Mesothelial cell of epicardium (in vitro differentiated cells): ENCODE results near the gene CABP1. TPM values are rescaled to one million over a fixed set of nuclear protein-coding genes. Genes with fewer than 3 reads are reported as not detected.

Experiments used
- DNase-seq, 2 experiments: peaks; one replicate each; pipeline ENCODE4 v3.0.0; 2021; ENCODE audit warnings: low spot score in 2 of 2; ENCODE audit not compliant: unreplicated experiment in 2 of 2
- H3K27ac Mint-ChIP-seq: 2 replicates; pipeline ENCODE4 v1.8.0; 2021; ENCODE audit warnings: mixed read lengths
- H3K27me3 Mint-ChIP-seq: 2 replicates; pipeline ENCODE4 v1.8.0; 2021; ENCODE audit warnings: low read depth, mixed read lengths
- H3K36me3 Mint-ChIP-seq: 2 replicates; pipeline ENCODE4 v1.8.0; 2021; ENCODE audit warnings: mixed read lengths
- H3K4me1 Mint-ChIP-seq: 2 replicates; pipeline ENCODE4 v1.8.0; 2021; ENCODE audit warnings: mixed read lengths
- H3K4me3 Mint-ChIP-seq: 2 replicates; pipeline ENCODE4 v1.8.0; 2021; ENCODE audit warnings: mild to moderate bottlenecking, moderate library complexity, mixed read lengths
- H3K9me3 Mint-ChIP-seq: 2 replicates; pipeline ENCODE4 v1.8.0; 2021; ENCODE audit warnings: mixed read lengths
- total RNA-seq: library from RNA; stranded (reverse); gene quantifications from 3 replicates; pipeline ENCODE4 v1.2.1, GENCODE V29; 2021
- TF ChIP-seq, protein P1 (sequence below): fragments of 200-600 bp; sonication (generic); IDR thresholded peaks from one replicate; pipeline ENCODE4 v1.5.0; 2021; ENCODE audit warnings: antibody characterized with exemption; ENCODE audit not compliant: unreplicated experiment

The CABP1 gene
- total RNA-seq, 1 donor from 2014 or later = 1.1 TPM

GRCh38 chr12:120706029-120706428, 65.6 kb downstream of the CABP1 start:
- Mint-ChIP-seq H3K27ac (no peak overlapping the region), H3K9me3 (no peaks in the 10 kb centered on the region), H3K27me3 (no peaks in the 10 kb centered on the region), H3K4me1 (peaks cover 7% of the 10 kb centered on the region), H3K4me3 (no peak overlapping the region), H3K36me3 (peaks cover 6% of the 10 kb centered on the region)
- no peak for DNase-seq
- TF ChIP-seq, protein P1, sequence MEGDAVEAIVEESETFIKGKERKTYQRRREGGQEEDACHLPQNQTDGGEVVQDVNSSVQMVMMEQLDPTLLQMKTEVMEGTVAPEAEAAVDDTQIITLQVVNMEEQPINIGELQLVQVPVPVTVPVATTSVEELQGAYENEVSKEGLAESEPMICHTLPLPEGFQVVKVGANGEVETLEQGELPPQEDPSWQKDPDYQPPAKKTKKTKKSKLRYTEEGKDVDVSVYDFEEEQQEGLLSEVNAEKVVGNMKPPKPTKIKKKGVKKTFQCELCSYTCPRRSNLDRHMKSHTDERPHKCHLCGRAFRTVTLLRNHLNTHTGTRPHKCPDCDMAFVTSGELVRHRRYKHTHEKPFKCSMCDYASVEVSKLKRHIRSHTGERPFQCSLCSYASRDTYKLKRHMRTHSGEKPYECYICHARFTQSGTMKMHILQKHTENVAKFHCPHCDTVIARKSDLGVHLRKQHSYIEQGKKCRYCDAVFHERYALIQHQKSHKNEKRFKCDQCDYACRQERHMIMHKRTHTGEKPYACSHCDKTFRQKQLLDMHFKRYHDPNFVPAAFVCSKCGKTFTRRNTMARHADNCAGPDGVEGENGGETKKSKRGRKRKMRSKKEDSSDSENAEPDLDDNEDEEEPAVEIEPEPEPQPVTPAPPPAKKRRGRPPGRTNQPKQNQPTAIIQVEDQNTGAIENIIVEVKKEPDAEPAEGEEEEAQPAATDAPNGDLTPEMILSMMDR = no peak

DNA sequence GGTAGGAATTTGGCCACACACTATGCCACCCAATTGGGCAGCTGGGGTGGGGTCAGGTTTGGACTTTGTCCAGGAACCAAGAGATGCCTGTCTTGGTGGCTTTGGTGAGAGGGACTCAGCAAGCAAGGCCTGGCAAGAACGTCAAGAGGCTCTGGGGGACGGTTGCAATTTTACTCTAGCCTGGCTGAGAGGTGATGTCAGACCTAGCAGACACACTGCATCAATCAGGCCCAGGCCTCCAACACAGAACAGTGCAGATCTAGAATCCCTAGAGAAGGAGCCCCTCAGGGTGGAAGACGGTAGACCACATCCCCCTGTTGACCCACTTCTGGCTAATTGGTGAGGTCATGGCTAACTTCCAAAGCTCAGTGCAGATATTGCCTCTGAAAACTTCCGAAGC, 68.2 kb downstream of the CABP1 start:
- DNase-seq = no peak
- peaks cover 28% of the 10 kb centered on the region for H3K4me1 Mint-ChIP-seq
- no peak overlapping the region for H3K27ac Mint-ChIP-seq
- H3K36me3 Mint-ChIP-seq = peaks cover 1% of the 10 kb centered on the region
- TF ChIP-seq, protein P1 = no peak
- H3K27me3 Mint-ChIP-seq = no peaks in the 10 kb centered on the region
- no peak overlapping the region for H3K4me3 Mint-ChIP-seq
- no peaks in the 10 kb centered on the region for H3K9me3 Mint-ChIP-seq

DNA sequence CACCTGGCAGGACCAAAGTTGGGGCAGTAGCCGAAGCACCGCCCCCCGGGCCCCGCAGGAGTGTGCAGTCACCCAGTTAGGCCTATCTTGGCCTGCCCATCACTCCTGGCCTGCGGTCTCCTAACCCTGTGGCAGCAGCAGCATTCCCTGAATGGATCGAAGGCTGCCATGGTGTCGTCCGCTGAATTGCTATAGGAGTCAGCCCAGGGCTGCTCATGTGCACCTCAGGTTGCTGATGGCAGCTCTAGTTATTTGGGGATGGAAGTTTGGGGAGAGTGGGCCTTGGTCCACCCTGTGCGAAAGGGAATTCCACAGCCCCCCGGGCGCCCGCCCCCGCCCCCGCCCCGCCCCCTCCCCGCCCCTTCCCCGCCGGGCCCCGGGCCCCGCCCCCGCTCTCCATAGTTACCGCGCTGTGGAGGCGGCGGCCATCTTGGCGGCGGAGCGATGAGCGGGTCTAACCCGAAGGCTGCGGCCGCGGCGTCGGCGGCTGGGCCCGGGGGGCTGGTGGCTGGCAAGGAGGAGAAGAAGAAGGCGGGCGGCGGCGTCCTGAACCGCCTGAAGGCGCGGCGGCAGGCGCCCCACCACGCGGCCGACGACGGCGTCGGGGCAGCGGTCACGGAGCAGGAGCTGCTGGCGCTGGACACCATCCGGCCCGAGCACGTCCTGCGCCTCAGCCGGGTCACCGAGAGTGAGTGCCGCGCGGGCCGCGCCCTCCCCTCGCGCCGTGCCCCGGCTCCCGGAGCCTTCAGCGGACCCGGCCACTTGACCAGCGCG, 69.8 kb downstream of the CABP1 start, which contains the start of gene UNC119B:
UNC119B (plus strand) TSS at position 428 of the 774 bp plus-strand sequence; CDS start at position 445, 17 bp downstream.
- peaks cover 9% of the 10 kb centered on the region for H3K36me3 Mint-ChIP-seq
- peak; percentile 73 to 76 for DNase-seq
- H3K9me3 Mint-ChIP-seq = no peaks in the 10 kb centered on the region
- no peaks in the 10 kb centered on the region for H3K27me3 Mint-ChIP-seq
- peak within 1 kb of the TSS; percentile 82 for H3K27ac Mint-ChIP-seq
- H3K4me1 Mint-ChIP-seq = peaks cover 32% of the 10 kb centered on the region
- TF ChIP-seq, protein P1 = no peak
- peak within 1 kb of the TSS; percentile 73 for H3K4me3 Mint-ChIP-seq

- Mint-ChIP-seq H3K36me3 (peaks cover 9% of the 10 kb centered on the region), H3K4me3 (peak overlapping the region; percentile 71)
Observed at GRCh38 chr12:120710805-120711296, 70.4 kb downstream of the CABP1 start.

DNA sequence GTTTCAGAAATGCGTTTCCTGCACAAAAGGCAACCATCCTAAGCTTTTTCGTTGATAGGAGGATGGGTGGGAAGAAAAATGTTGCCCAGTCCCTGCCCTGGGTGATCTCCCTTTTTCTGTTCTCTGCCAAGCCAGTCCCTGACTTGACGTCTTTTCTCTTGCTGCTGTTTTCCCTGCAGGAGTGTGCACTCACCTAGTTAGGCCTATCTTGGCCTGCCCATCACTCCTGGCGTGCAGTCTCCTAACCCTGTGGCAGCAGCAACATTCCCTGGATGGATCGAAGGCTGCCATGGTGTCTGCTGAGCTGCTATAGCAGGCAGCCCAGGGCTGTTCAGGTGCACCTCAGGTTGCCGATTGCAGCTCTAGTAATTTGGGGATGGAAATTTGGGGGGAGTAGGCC, 71.0 kb downstream of the CABP1 start:
- Mint-ChIP-seq H3K36me3 (peaks cover 10% of the 10 kb centered on the region), H3K27me3 (no peaks in the 10 kb centered on the region), H3K27ac (peak overlapping the region; percentile 79), H3K9me3 (no peaks in the 10 kb centered on the region), H3K4me3 (peak overlapping the region; percentile 71), H3K4me1 (peaks cover 32% of the 10 kb centered on the region)
- TF ChIP-seq, protein P1 = no peak
- DNase-seq = no peak

More at GRCh38 chr12:120710805-120711296, 70.4 kb downstream of the CABP1 start:
- H3K27me3 Mint-ChIP-seq = no peaks in the 10 kb centered on the region
- DNase-seq = peak in 1 of 2 experiments; percentile 44
- peak overlapping the region; percentile 82 for H3K27ac Mint-ChIP-seq
- H3K4me1 Mint-ChIP-seq = peaks cover 32% of the 10 kb centered on the region
- H3K9me3 Mint-ChIP-seq = no peaks in the 10 kb centered on the region
- TF ChIP-seq, protein P1 = no peak
